ENCODE results near the gene HSPA2.

The HSPA2 gene

DNA sequence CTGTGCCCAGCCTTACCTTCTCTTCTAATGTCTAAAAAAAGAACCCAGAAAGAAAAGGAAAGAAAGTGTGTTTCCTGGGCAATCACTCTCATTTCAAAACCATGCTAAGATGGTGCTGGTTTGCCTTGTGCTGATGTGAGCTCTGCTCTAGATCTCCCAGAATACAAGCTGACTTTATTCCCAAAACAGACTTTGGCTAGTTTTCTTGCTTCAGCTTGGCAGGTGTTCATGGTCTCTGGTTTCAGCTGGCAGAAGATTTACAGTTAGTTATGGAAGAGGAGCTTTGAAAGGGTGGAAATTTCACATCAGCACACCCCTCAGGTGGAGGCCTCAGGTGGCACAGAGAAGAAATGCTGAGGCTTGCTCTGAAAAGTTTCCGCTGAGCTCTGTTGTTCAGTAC lies 43.6 kb downstream of the HSPA2 start:
- intact Hi-C loops (cut with DNase I): no loop called here
- peak in 1 of 42 donors; percentile 21 for DNase-seq

DNA sequence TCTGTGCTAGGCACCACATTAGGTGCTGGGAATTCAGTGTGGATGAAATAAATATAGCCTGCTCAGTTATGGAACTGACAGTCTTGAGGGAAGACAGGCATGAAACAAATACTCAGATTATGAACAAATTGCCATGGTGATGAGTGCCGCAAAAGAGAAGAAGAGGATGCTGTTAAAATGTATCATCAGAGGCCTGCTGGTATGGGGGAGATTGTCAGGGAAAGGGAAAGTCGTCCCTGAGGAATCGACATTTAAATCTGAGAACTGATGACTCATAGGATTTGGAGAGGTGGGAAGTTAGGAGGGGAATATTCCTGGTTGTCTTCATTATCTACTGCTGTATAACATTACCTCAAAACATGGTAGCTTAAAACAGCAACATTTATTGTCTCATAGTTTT lies 51.3 kb downstream of the HSPA2 start:
- DNase-seq: peak in 7 of 42 donors; percentile 20 to 54 (median 29)
- intact Hi-C loops (cut with DNase I): no loop called here

Measured in head of caudate nucleus (tissue), 42 donors.